ENCODE data around the gene SMARCA1. TPM values are rescaled to one million over a fixed set of nuclear protein-coding genes. Genes with fewer than 3 reads are reported as not detected.

Gene SMARCA1
- total and polyA plus RNA-seq, 2 of the 13 experiments (the other 11 are each of a cell fraction or from before 2014, with no cell fraction given), result 97.7 to 145 TPM

GRCh38 chrX:129495900-129496299 lies 27.4 kb downstream of the SMARCA1 start (continued):
- TF ChIP-seq TFDP2 (CRISPR knock-in tag; IDR thresholded peaks at IDR 0.05) (no peak), MXI1 (IDR thresholded peaks at IDR 0.05; ENCODE audit: borderline replicate concordance, low read depth, low read length) (no peak), HOXA9 (CRISPR knock-in tag; IDR thresholded peaks at IDR 0.05; ENCODE audit: borderline replicate concordance) (no peak), RXRA (CRISPR knock-in tag; IDR thresholded peaks at IDR 0.05) (no peak), MAZ (IDR thresholded peaks at IDR 0.05; ENCODE audit: borderline replicate concordance, low read depth, low read length) (no peak), MAZ (CRISPR knock-in tag; IDR thresholded peaks at IDR 0.05; ENCODE audit: low read depth) (no peak), MLLT10 (CRISPR knock-in tag; IDR thresholded peaks at IDR 0.05) (no peak), EZH2 (conservative IDR thresholded peaks at IDR 0.05; ENCODE audit: low read depth, low read length) (no peak), PPARG (CRISPR knock-in tag; conservative IDR thresholded peaks at IDR 0.05) (no peak), ZSCAN9 (CRISPR knock-in tag; IDR thresholded peaks at IDR 0.05; ENCODE audit: borderline replicate concordance) (no peak)

- Histone ChIP-seq H3K4me3 (replicated peaks in 1 of 3; ENCODE audit: insufficient read depth in 1 of 3, low read depth in 2 of 3, low read length in 3 of 3) (no peak overlapping the region), H3K9ac (ENCODE audit: insufficient read depth, low read depth, low read length) (no peak overlapping the region), H2AFZ (ENCODE audit: low read length) (no peak overlapping the region), H3K9me3 (ENCODE audit: low read length) (no peaks in the 10 kb centered on the region), H3K4me1 (ENCODE audit: insufficient read depth, low read length) (no peaks in the 10 kb centered on the region), H4K20me1 (ENCODE audit: insufficient read depth, low read length) (peaks cover 3% of the 10 kb centered on the region; the same call in 1 of the 2 replicates), H3K79me2 (ENCODE audit: insufficient read depth, low read length) (no peaks in the 10 kb centered on the region), H3K27me3 (ENCODE audit: control insufficient read depth in 1 of 2, insufficient read depth in 2 of 2, low read length in 2 of 2) (no peaks in the 10 kb centered on the region), H3K27ac (ENCODE audit: extremely low read length, insufficient read depth, low read length) (no peak overlapping the region), H3K4me2 (ENCODE audit: low read depth, low read length) (no peak overlapping the region), H3K36me3 (replicated peaks in 1 of 2; ENCODE audit: control insufficient read depth in 1 of 2, insufficient read depth in 2 of 2, low read length in 2 of 2) (peaks cover 9 to 54% of the 10 kb centered on the region in 2 experiments; a peak in 4 of 5 replicates)
- ChIA-PET POLR2A (no interaction called here), CTCF (ENCODE audit: low intra/inter-chr PET ratio, low total read pairs) (no interaction called here)
- peak; percentile 54 for ATAC-seq
- intact Hi-C loops (cut with micrococcal nuclease; ENCODE audit: unreplicated experiment) (loop anchor here (10.0 kb wide), 1 partner anchor 50 kb away; the partner anchor contains the start of gene OCRL), in situ Hi-C loops (cut with HindIII; ENCODE audit: extremely low pct_ligation_motif_present, low pct_unique_long_range_greater_than_20kb) (no loop called here)
- 93% methylated on average over 2 of the region's 2 CpGs for WGBS (ENCODE audit: low lambda C conversion rate)
- TF ChIP-seq ZSCAN31 (CRISPR knock-in tag; IDR thresholded peaks at IDR 0.05; ENCODE audit: low read depth) (no peak), RARA (CRISPR knock-in tag; IDR thresholded peaks at IDR 0.05) (no peak), TOE1 (CRISPR knock-in tag; IDR thresholded peaks at IDR 0.05) (no peak)
- no TSS peak for BruUV-seq (replicated peaks)
- no peak for FAIRE-seq
- no peak for DNase-seq (ENCODE audit: low spot score)
These were observed 28.4 kb downstream of the SMARCA1 start for GRCh38 chrX:129494887-129495286.
